SHP77 (cell line): Measurements from ENCODE around the gene ARIH1.

Experiments used
- DNase-seq, 2 experiments: peaks; one replicate each; lab custom pipeline; 2025; lab: John Stamatoyannopoulos, UW

The ARIH1 gene

DNA sequence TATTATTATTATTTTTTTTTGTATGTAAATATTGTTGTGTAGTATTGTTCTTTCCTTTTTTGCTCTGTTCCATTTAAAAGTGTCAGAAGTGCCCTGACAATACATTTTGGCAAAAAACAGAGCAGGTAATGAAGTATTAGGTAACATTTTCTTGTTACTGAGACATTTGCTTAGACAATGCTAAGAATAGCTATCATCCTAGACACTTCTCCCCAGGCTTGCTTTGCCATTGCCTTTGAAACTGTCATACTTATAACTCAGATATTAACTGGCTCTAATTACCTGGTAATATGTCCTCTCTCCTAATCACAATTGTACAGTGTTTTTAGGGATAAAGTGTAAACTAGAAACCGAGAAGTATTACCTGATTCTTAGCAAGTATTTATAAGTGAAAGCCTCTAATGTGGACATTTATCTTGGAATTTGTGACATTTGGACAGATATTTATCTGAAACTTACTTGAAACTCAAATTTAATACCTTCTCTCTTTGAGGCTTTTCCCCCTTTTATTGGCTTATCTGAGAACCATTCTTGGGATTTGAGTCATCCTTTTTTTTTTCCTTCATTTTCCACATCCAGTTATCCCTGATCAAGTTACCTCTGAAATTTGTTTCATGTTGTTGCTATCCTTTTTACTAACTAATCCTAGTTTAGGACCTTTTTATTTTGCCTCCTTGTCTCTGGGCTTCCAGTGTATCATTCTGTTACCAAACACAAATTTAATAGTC is 13.1 kb downstream of the ARIH1 start:
- DNase-seq, result no peak

DNA sequence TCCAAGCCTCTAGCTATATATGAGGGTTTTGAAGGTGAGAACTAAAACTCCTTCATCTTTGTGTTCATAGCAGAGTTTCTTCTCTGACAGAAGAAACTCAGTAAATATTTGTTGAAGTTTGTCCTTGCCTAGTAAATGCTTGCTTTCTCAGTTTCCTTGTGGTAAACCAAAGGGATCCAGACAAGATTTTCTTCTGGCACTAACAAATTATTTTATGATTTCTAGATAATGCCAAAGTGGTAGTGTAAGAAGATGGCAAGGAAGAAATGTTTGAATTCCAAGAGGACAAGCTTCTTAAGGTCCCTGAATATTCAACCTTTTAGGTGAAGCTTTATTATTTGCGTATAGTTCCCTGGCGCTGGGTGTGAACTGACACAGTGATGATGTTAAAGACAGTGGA is 14.4 kb downstream of the ARIH1 start:
- no peak for DNase-seq

DNA sequence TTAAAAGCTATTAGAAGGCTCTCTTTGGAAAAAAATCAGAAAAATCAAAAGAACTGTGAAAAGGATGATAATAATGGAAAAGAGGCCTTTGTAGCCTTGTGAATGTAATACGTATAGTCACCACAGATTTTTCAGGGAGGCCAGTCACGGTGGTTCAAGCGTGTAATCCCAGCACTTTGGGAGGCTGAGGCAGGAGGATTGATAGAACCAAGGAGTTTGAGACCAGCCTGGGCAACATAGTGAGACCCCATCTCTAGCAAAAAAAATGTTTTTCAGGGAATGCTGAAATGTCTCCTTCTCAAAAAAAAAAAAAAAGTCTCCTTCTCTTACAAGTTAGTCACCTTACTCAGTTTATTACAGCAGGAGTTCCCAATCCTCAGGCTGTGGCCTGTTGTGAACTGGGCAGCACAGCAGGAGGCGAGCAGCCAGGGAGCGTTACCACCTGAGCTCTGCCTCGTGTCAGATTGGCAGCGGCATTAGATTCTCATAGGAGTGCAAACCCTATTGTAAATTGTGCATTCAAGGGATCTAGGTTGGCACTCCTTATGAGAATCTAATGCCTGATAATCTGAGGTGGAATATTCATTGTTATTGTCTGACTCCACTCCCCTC is 15.9 kb downstream of the ARIH1 start:
- no peak for DNase-seq

- DNase-seq, result no peak
These were observed 17.6 kb downstream of the ARIH1 start for GRCh38 chr15:72491768-72492167.

DNA sequence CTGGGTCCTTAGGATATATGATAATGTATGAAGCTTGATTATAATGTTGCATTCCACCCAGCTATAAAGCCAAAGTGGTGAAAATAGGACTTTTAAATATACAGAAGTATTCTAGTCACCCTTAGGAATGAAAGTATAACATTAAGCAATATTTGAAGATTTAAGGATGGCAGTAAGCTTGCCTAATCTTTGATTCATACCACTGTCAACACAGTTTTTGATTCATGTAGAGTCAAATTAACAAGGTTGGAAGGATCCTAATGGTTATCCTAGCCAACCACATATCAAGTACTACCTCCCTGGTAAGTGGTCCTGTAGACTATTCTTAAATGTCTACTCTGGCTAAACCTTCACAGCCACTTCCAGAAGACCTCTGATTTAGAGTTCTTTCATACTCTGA is 18.6 kb downstream of the ARIH1 start:
- DNase-seq, result no peak

GRCh38 chr15:72493220-72493619 is 19.1 kb downstream of the ARIH1 start:
- no peak for DNase-seq

- DNase-seq, result no peak
These were observed 20.9 kb downstream of the ARIH1 start for GRCh38 chr15:72495007-72495406.

GRCh38 chr15:72496783-72497182 is 22.7 kb downstream of the ARIH1 start:
- no peak for DNase-seq

- no peak for DNase-seq
These were observed 23.3 kb downstream of the ARIH1 start for GRCh38 chr15:72497402-72497801.

DNA sequence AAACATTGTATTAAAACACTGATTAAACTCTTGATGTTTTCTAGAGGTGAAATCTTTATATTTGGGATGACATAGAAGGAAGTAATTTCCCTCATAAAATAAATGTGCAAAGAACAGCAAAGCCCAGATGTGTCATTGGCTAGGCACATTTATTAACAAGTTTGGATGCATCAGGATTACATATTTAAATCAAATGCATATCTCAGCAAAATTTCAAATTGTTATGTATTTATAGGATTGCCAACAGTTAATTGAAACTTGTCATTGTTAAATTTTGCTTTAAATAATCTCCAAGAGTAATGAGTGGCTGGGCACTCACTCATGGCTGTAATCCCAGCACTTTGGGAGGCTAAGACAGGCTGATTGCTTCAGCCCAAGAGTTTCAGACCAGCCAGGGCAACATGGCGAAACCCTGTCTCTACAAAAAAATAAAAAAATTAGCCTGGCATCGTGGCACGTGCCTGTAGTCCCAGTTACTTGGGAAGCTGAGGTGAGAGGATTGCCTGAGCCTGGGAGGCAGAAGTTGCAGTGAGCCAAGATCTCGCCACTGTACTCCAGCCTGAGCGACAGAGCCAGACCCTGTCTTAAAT is 28.2 kb downstream of the ARIH1 start:
- no peak for DNase-seq

- DNase-seq, result no peak
These were observed 29.0 kb downstream of the ARIH1 start for GRCh38 chr15:72503147-72503546.

DNA sequence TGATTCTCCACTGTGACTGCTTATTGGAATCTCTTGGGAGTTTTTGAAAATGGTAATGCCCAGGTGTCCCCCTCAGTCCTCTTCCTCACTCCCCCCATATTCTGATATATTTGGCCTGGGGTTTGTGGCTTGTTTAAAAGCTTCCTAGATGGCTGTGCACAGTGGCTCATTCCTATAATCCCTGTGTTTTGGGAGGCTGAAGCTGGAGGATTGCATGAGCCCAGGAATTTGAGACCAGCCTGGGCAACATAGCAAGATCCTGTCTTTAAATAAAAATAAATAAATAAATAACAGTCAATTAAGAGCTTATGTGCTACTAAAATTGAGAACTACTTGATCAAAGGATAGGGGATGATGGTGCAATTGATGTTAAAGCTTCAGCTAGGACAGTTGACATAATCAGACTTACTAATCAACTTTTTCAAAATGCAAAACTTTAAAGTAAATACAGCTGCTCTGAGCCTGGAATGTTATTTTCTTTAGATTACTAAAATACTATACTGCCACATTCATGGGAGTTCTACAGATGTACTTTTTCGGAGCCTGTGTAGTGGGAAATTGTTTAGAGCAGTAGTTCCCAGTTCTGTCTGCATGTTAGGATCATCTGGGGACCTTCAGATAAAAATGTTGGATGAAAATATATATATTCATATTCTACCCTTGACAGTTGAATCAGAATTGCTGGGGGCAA is 33.4 kb downstream of the ARIH1 start:
- DNase-seq, result no peak

DNA sequence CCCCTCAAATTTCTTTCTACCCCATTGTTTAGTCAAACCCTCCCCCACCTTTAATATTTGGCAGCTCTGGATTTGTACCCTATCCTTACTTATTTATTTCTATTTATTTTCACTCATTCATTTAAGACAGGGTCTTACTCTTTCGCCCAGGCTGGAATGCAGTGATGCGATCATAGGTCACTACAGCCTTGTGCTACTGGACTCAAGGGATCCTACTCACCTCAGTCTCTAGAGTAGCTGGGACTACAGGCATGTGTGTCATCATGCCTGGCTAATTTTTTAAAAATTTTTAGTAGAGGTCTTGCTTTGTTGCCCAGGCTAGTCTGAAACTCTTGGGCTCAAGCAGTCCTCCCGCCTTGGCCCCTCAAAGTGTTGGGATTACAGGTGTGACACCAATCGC is 35.4 kb downstream of the ARIH1 start:
- DNase-seq, result no peak

GRCh38 chr15:72511536-72511935 is 37.4 kb downstream of the ARIH1 start:
- DNase-seq, result no peak

GRCh38 chr15:72515591-72516389 is 41.7 kb downstream of the ARIH1 start:
- DNase-seq, result no peak

GRCh38 chr15:72516777-72517176 is 42.6 kb downstream of the ARIH1 start:
- no peak for DNase-seq

GRCh38 chr15:72521682-72522081 is 47.6 kb downstream of the ARIH1 start:
- DNase-seq, result no peak

- DNase-seq, result no peak
These were observed 59.0 kb downstream of the ARIH1 start for GRCh38 chr15:72532991-72533601.

- DNase-seq, result no peak
These were observed 60.4 kb downstream of the ARIH1 start for GRCh38 chr15:72534523-72534922.

- DNase-seq, result no peak
These were observed 61.8 kb downstream of the ARIH1 start for GRCh38 chr15:72535911-72536310.

GRCh38 chr15:72536506-72536905 is 62.4 kb downstream of the ARIH1 start:
- no peak for DNase-seq

DNA sequence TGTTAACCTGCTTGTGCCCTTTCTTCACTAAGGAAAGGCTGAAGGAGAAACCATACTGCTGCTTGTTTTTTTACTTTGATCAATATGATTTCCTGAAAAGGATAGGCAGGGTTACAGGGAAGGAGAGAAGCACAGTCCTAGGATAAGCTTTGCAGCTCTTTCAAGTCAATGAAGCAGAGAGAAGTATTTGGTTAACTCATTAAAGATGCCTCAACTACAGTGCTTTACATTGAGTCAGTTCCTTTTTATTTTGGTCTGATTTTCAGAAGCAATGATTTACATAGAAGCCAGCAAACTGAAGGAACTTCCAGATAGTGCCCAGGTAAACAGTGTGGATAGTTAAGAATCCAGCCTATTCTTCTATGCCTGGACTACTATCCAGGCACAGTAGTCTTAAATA is 64.8 kb downstream of the ARIH1 start:
- DNase-seq, result no peak
